Measurements from ENCODE around the gene CNIH3. TPM values are rescaled to one million over a fixed set of nuclear protein-coding genes. Genes with fewer than 3 reads are reported as not detected.

The CNIH3 gene
- total and polyA plus RNA-seq, 3 experiments from 2014 or later = 1.1 to 1.6 (median 1.5) TPM

DNA sequence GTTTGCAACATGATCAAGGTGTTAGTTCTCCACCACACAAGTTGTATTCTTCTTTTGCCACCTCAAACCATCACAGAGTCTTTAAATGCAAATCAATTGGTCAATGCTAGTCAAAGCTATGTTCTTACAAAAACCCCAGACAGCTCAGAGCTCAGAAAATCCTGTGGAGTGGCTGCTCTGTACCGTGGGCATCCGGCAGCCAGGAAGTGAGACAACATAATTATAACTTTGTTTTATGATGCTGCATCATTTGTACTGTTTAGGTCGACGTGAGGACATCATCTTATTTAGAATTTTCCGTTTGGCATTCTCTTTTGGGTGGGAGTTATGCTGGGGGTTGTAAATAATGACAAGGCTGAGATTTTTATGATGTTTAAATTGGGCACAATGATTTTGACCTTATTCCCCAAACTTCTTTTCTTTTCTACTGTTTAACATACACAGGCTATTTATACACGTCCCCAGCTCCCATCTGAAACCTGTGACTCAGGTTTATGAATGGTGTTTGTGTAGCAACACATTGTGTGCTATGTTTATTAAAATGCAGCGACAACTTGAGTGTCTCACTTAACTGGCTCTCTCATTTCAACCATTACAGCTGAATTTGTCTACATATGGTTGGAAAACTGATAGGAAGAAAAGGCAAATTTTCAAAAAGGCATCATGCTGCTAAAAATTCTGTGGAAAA, 124.0 kb downstream of the CNIH3 start:
- H3K4me1 ChIP-seq (ENCODE audit: insufficient read depth, low read length) = peaks cover under 1% of the 10 kb centered on the region
- CTCF ChIA-PET = no interaction called here
- peak overlapping the region in 1 of 8 donors; percentile 11 for H3K27ac Mint-ChIP-seq
- H3K27ac ChIP-seq (ENCODE audit: low read depth, low read length) = no peak overlapping the region
- no peaks in the 10 kb centered on the region for H3K36me3 Mint-ChIP-seq
- POLR2A ChIA-PET = no interaction called here
- no peaks in the 10 kb centered on the region for H3K27me3 ChIP-seq (ENCODE audit: insufficient read depth, low read length, poor library complexity, severe bottlenecking)
- H3K4me1 Mint-ChIP-seq = peaks cover 2 to 3% (median 2%) of the 10 kb centered on the region in 3 donors
- H3K4me3 Mint-ChIP-seq = no peak overlapping the region
- no peak for DNase-seq
- no peaks in the 10 kb centered on the region for H3K9me3 Mint-ChIP-seq
- H3K36me3 ChIP-seq (ENCODE audit: insufficient read depth, low read length) = no peaks in the 10 kb centered on the region
- H3K4me3 ChIP-seq (ENCODE audit: low read length) = no peak overlapping the region
- peaks cover 17 to 22% of the 10 kb centered on the region in 2 donors for H3K27me3 Mint-ChIP-seq
- H3K9me3 ChIP-seq (ENCODE audit: low read length) = no peaks in the 10 kb centered on the region

DNA sequence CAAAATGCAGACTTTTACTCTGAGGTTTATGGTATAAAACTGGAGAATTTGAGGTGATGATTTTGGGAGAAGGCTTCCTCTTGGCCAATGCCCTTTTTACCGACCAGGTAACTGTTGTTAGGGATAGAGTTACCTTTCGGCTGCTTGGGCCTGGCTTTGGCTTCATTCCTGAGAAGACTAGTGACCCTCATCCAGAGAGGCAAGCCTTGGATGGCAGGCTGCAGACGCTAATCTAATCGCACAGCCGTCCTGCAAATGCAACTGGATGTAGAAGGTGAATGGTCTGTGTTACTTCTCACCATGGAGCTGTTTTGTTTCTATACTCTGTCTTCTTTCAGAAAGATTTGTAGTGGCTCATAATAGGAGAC, 124.6 kb downstream of the CNIH3 start:
- H3K27me3 ChIP-seq (ENCODE audit: insufficient read depth, low read length, poor library complexity, severe bottlenecking) = no peaks in the 10 kb centered on the region
- no peaks in the 10 kb centered on the region for H3K9me3 ChIP-seq (ENCODE audit: low read length)
- H3K27ac ChIP-seq (ENCODE audit: low read depth, low read length) = no peak overlapping the region
- H3K4me1 ChIP-seq (ENCODE audit: insufficient read depth, low read length) = no peaks in the 10 kb centered on the region
- H3K27ac Mint-ChIP-seq = no peak overlapping the region
- H3K4me3 Mint-ChIP-seq = no peak overlapping the region
- no peaks in the 10 kb centered on the region for H3K9me3 Mint-ChIP-seq
- no peak overlapping the region for H3K4me3 ChIP-seq (ENCODE audit: low read length)
- POLR2A ChIA-PET = no interaction called here
- H3K36me3 ChIP-seq (ENCODE audit: insufficient read depth, low read length) = no peaks in the 10 kb centered on the region
- CTCF ChIA-PET = no interaction called here
- H3K27me3 Mint-ChIP-seq = peaks cover 20 to 23% of the 10 kb centered on the region in 2 donors
- DNase-seq = no peak
- no peaks in the 10 kb centered on the region for H3K36me3 Mint-ChIP-seq
- no peaks in the 10 kb centered on the region for H3K4me1 Mint-ChIP-seq

DNA sequence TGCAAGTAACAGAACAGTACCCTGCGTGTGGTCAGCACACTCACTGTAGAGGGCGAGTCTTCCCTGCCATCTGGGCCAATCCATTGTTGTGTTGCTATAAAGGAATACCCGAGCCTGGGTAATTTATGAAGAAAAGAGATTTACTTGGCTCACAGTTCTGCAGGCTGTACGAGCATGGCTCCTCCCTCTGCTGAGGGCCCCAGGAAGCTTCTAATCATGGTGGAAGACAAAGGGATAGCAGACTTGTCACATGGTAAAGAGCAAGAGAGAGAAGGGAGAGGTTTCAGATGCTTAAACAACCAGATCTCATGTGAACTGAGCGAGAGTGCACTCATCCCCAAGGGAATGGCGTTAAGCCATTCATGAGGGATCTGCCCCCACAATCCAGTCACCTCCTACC, 126.2 kb downstream of the CNIH3 start:
- CTCF ChIA-PET = no interaction called here
- Mint-ChIP-seq H3K4me1 (no peaks in the 10 kb centered on the region), H3K27ac (no peak overlapping the region), H3K4me3 (no peak overlapping the region), H3K9me3 (no peaks in the 10 kb centered on the region), H3K36me3 (no peaks in the 10 kb centered on the region), H3K27me3 (peaks cover 22 to 29% of the 10 kb centered on the region in 2 donors)
- Histone ChIP-seq H3K27ac (ENCODE audit: low read depth, low read length) (no peak overlapping the region), H3K4me3 (ENCODE audit: low read length) (no peak overlapping the region), H3K36me3 (ENCODE audit: insufficient read depth, low read length) (no peaks in the 10 kb centered on the region), H3K9me3 (ENCODE audit: low read length) (no peaks in the 10 kb centered on the region), H3K4me1 (ENCODE audit: insufficient read depth, low read length) (no peaks in the 10 kb centered on the region), H3K27me3 (ENCODE audit: insufficient read depth, low read length, poor library complexity, severe bottlenecking) (no peaks in the 10 kb centered on the region)
- no peak for DNase-seq
- POLR2A ChIA-PET = no interaction called here

DNA sequence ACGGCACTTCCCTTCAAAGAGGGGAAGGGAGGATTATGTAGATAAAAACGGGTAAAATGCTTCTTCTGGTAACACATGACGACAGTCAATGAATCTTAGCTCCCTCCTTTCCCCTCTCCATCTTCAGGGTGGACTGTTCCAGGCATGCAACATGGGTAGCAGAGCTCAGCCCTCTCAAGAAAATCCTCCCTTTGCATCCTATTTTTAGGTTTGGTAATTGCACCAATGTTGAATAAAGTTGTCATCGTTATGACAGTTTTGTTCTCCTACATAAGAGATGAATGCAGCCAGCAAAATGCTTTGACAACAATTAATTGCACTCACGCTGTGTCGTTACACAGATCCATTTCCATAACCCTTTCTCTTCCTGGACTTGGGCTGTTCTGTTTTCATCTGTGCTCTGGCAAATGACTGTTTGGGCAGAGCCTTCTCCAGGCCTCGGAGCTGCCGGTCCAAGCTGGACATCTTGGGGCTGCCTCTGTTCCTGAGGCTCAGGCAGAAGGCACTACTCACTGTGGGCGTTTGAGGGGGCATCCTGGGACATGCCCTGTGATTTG, 127.6 kb downstream of the CNIH3 start:
- H3K36me3 Mint-ChIP-seq = no peaks in the 10 kb centered on the region
- H3K27ac ChIP-seq (ENCODE audit: low read depth, low read length) = no peak overlapping the region
- no peaks in the 10 kb centered on the region for H3K9me3 ChIP-seq (ENCODE audit: low read length)
- no peak for DNase-seq
- no peak overlapping the region for H3K27ac Mint-ChIP-seq
- H3K4me3 ChIP-seq (ENCODE audit: low read length) = no peak overlapping the region
- H3K36me3 ChIP-seq (ENCODE audit: insufficient read depth, low read length) = no peaks in the 10 kb centered on the region
- H3K4me1 Mint-ChIP-seq = no peaks in the 10 kb centered on the region
- ChIA-PET POLR2A (no interaction called here), CTCF (interaction anchor here (0.7 to 1.4 kb wide), 2 partner anchors 15 to 61 kb away, joined by 3 to 4 read pairs; no protein-coding TSS in a partner anchor)
- H3K4me3 Mint-ChIP-seq = no peak overlapping the region
- no peaks in the 10 kb centered on the region for H3K9me3 Mint-ChIP-seq
- H3K4me1 ChIP-seq (ENCODE audit: insufficient read depth, low read length) = no peaks in the 10 kb centered on the region
- H3K27me3 Mint-ChIP-seq = peaks cover 24 to 29% of the 10 kb centered on the region in 2 donors
- no peaks in the 10 kb centered on the region for H3K27me3 ChIP-seq (ENCODE audit: insufficient read depth, low read length, poor library complexity, severe bottlenecking)

DNA sequence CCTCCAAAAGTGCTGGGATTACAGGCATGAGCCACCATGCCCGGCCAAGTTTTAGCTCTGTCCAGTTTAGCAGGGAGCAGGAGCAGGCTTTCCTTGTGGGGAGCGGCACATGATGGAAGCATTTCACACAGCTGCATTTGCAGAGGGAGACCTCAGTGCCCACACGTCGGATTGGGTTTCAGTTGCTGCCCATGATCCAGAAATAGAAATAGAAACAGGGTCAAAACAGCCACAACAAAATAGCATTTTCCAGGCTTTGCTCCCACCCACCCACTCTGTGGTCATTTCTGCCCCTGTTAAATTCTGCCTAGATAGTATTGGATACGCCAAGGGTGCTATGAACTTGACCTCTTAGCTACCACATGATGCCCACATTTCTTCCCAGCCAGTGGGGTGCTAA, 128.4 kb downstream of the CNIH3 start:
- Mint-ChIP-seq H3K36me3 (no peaks in the 10 kb centered on the region), H3K4me3 (no peak overlapping the region), H3K4me1 (no peaks in the 10 kb centered on the region), H3K27me3 (peaks cover 24 to 34% of the 10 kb centered on the region in 2 donors), H3K9me3 (no peaks in the 10 kb centered on the region), H3K27ac (no peak overlapping the region)
- CTCF ChIA-PET = interaction anchor here (0.7 to 1.4 kb wide), 2 partner anchors 14 to 60 kb away, joined by 3 to 4 read pairs; no protein-coding TSS in a partner anchor
- POLR2A ChIA-PET = no interaction called here
- H3K9me3 ChIP-seq (ENCODE audit: low read length) = no peaks in the 10 kb centered on the region
- no peaks in the 10 kb centered on the region for H3K36me3 ChIP-seq (ENCODE audit: insufficient read depth, low read length)
- no peaks in the 10 kb centered on the region for H3K27me3 ChIP-seq (ENCODE audit: insufficient read depth, low read length, poor library complexity, severe bottlenecking)
- no peak overlapping the region for H3K4me3 ChIP-seq (ENCODE audit: low read length)
- no peak overlapping the region for H3K27ac ChIP-seq (ENCODE audit: low read depth, low read length)
- no peak for DNase-seq
- H3K4me1 ChIP-seq (ENCODE audit: insufficient read depth, low read length) = no peaks in the 10 kb centered on the region

DNA sequence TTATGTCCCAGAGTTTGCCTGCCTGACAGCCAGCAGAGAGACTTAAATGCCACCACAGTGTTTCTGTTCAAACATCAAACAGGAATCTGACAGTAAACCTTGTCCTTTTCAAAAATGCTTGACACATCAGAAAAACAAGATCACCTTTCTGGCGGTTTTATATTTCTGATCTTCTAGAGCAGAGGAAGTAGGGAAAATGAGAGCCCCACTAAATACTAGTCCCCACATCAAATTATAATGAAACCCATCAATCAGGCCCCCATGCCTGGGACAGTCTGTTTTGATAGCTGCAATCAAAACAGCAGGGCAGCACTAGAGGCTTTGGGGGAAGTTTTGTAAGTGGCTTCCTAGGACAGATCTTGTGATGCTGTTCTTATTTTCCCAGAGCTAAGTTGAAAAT, 129.3 kb downstream of the CNIH3 start:
- no peaks in the 10 kb centered on the region for H3K9me3 Mint-ChIP-seq
- Histone ChIP-seq H3K9me3 (ENCODE audit: low read length) (no peaks in the 10 kb centered on the region), H3K36me3 (ENCODE audit: insufficient read depth, low read length) (no peaks in the 10 kb centered on the region), H3K4me3 (ENCODE audit: low read length) (no peak overlapping the region), H3K4me1 (ENCODE audit: insufficient read depth, low read length) (no peaks in the 10 kb centered on the region), H3K27me3 (ENCODE audit: insufficient read depth, low read length, poor library complexity, severe bottlenecking) (no peaks in the 10 kb centered on the region), H3K27ac (ENCODE audit: low read depth, low read length) (no peak overlapping the region)
- H3K4me1 Mint-ChIP-seq = no peaks in the 10 kb centered on the region
- DNase-seq = no peak
- CTCF ChIA-PET = no interaction called here
- no peaks in the 10 kb centered on the region for H3K36me3 Mint-ChIP-seq
- H3K27me3 Mint-ChIP-seq = peaks cover 24 to 41% of the 10 kb centered on the region in 2 donors
- no peak overlapping the region for H3K4me3 Mint-ChIP-seq
- no peak overlapping the region for H3K27ac Mint-ChIP-seq
- POLR2A ChIA-PET = no interaction called here

DNA sequence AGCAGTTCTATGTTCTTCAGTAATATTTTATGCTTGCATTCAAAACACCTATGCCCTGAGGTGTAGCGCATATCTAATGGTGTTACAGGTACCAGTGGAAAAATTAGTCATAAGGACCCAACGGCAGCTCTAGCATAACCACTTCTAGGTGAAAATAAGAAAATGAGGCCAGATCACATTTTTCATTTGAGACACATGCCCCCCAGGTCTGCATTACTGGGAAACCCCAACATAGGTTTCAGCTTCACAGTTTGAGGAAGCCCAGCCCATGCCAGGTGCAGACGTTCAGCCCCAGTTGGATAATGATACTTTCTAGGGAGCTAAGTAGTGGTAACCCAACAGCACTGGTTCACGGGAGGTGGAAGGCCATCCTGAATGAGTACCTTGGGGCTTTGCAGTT, 129.8 kb downstream of the CNIH3 start:
- ChIA-PET POLR2A (no interaction called here), CTCF (no interaction called here)
- Histone ChIP-seq H3K9me3 (ENCODE audit: low read length) (no peaks in the 10 kb centered on the region), H3K27ac (ENCODE audit: low read depth, low read length) (no peak overlapping the region), H3K27me3 (ENCODE audit: insufficient read depth, low read length, poor library complexity, severe bottlenecking) (no peaks in the 10 kb centered on the region), H3K36me3 (ENCODE audit: insufficient read depth, low read length) (no peaks in the 10 kb centered on the region), H3K4me1 (ENCODE audit: insufficient read depth, low read length) (no peaks in the 10 kb centered on the region), H3K4me3 (ENCODE audit: low read length) (no peak overlapping the region)
- H3K4me3 Mint-ChIP-seq = no peak overlapping the region
- H3K36me3 Mint-ChIP-seq = no peaks in the 10 kb centered on the region
- peaks cover 24 to 41% of the 10 kb centered on the region in 2 donors for H3K27me3 Mint-ChIP-seq
- no peak overlapping the region for H3K27ac Mint-ChIP-seq
- no peaks in the 10 kb centered on the region for H3K9me3 Mint-ChIP-seq
- no peak for DNase-seq
- H3K4me1 Mint-ChIP-seq = no peaks in the 10 kb centered on the region

DNA sequence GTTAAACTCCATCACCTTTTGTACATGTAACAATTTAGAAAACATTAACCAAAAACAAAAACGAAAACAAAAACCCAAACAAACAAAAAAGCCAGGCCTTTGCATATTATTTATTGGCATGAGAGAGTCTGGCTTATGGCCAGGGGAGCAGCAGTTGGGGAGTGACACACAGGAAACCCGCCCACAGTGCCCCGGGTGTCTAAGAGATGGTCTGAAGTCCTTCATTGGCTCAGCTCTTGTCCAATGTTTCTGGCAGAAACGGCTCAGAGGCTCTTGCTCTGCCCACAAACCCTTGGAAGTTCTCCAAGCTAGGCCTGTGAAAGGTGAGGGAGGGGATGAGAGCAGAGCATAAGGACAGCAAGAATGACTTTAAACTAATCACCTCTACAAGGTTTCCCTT, 131.5 kb downstream of the CNIH3 start:
- Mint-ChIP-seq H3K4me1 (no peaks in the 10 kb centered on the region), H3K9me3 (no peaks in the 10 kb centered on the region), H3K4me3 (no peak overlapping the region), H3K27me3 (peaks cover 17 to 46% of the 10 kb centered on the region in 2 donors), H3K27ac (no peak overlapping the region), H3K36me3 (no peaks in the 10 kb centered on the region)
- DNase-seq = no peak
- H3K27me3 ChIP-seq (ENCODE audit: insufficient read depth, low read length, poor library complexity, severe bottlenecking) = no peaks in the 10 kb centered on the region
- no peaks in the 10 kb centered on the region for H3K9me3 ChIP-seq (ENCODE audit: low read length)
- H3K4me3 ChIP-seq (ENCODE audit: low read length) = no peak overlapping the region
- no peaks in the 10 kb centered on the region for H3K36me3 ChIP-seq (ENCODE audit: insufficient read depth, low read length)
- no peak overlapping the region for H3K27ac ChIP-seq (ENCODE audit: low read depth, low read length)
- no peaks in the 10 kb centered on the region for H3K4me1 ChIP-seq (ENCODE audit: insufficient read depth, low read length)
- ChIA-PET CTCF (no interaction called here), POLR2A (no interaction called here)
